ENCODE measurements around the gene TXK.
"Not testable (repeated sequence)": the region's sequence is repeated elsewhere in the genome, so short reads cannot be mapped to it uniquely, and the experiment has no call there.

The TXK gene

GRCh38 chr4:48169636-48170035, 35.6 kb upstream of the TXK start:
- H3K4me3 ChIP-seq (replicated peaks; ENCODE audit: low read depth, low read length), result no peak overlapping the region
- TF ChIP-seq CTCF (IDR thresholded peaks at IDR 0.05; ENCODE audit: low read length, missing control alignments), result no peak
- no peak for DNase-seq (ENCODE audit: low read depth)

- no peak overlapping the region for H3K4me3 ChIP-seq (replicated peaks; ENCODE audit: low read depth, low read length)
- DNase-seq (ENCODE audit: low read depth), result peak; percentile 3
- no peak for TF ChIP-seq CTCF (IDR thresholded peaks at IDR 0.05; ENCODE audit: low read length, missing control alignments)
These were observed 33.7 kb upstream of the TXK start for GRCh38 chr4:48167538-48168263.

- H3K4me3 ChIP-seq (replicated peaks; ENCODE audit: low read depth, low read length); DNase-seq (ENCODE audit: low read depth): not testable (repeated sequence)
These were observed 30.5 kb upstream of the TXK start for GRCh38 chr4:48164561-48164960.

GRCh38 chr4:48163746-48164145, 29.7 kb upstream of the TXK start:
- H3K4me3 ChIP-seq (replicated peaks; ENCODE audit: low read depth, low read length), result no peak overlapping the region
- no peak for TF ChIP-seq CTCF (IDR thresholded peaks at IDR 0.05; ENCODE audit: low read length, missing control alignments)
- no peak for DNase-seq (ENCODE audit: low read depth)

- TF ChIP-seq CTCF (IDR thresholded peaks at IDR 0.05; ENCODE audit: low read length, missing control alignments), result no peak
- H3K4me3 ChIP-seq (replicated peaks; ENCODE audit: low read depth, low read length), result no peak overlapping the region
- peak; percentile 62 for DNase-seq (ENCODE audit: low read depth)
These were observed 28.1 kb upstream of the TXK start for GRCh38 chr4:48162162-48162561.

GRCh38 chr4:48157271-48157670, 23.2 kb upstream of the TXK start:
- no peak overlapping the region for H3K4me3 ChIP-seq (replicated peaks; ENCODE audit: low read depth, low read length)
- DNase-seq (ENCODE audit: low read depth), result no peak
- no peak for TF ChIP-seq CTCF (IDR thresholded peaks at IDR 0.05; ENCODE audit: low read length, missing control alignments)

GRCh38 chr4:48156423-48156822, 22.4 kb upstream of the TXK start:
- H3K4me3 ChIP-seq (replicated peaks; ENCODE audit: low read depth, low read length), result no peak overlapping the region
- no peak for DNase-seq (ENCODE audit: low read depth)
- no peak for TF ChIP-seq CTCF (IDR thresholded peaks at IDR 0.05; ENCODE audit: low read length, missing control alignments)
